OCI-LY3 (cell line): ENCODE results near the gene USP10.

Experiments used
- H2AFZ ChIP-seq: fragments of 200-600, 300-600 bp; shearing (Covaris generic); 2 replicates; pipeline ENCODE4 v1.6.0; 2014; ENCODE audit warnings: antibody characterized with exemption, low read depth, low read length
- H3K27ac ChIP-seq: fragments of 200-600, 300-600 bp; sonication (generic); 2 replicates; pipeline ENCODE4 v1.5.1; 2014; ENCODE audit warnings: mild to moderate bottlenecking, low read length, moderate library complexity, mixed read lengths
- H3K27me3 ChIP-seq: fragments of 200-600, 300-600 bp; sonication (generic); 2 replicates; pipeline ENCODE4 v1.6.1; 2014; ENCODE audit warnings: low read depth, low read length, mixed read lengths
- H3K36me3 ChIP-seq: fragments of 200-600, 300-600 bp; sonication (generic); replicated peaks from 2 replicates; pipeline ENCODE3; 2014; ENCODE audit warnings: low read depth, low read length, mixed read lengths
- H3K4me1 ChIP-seq: fragments of 300-600, 200-600 bp; sonication (generic); 2 replicates; pipeline ENCODE4 v1.6.1; 2014; ENCODE audit warnings: low read length, mixed read lengths
- H3K4me2 ChIP-seq: fragments of 200-600, 300-600 bp; sonication (generic); 2 replicates; pipeline ENCODE4 v1.6.1; 2014; ENCODE audit warnings: low read length, mixed read lengths
- H3K4me3 ChIP-seq: fragments of 300-600, 200-600 bp; sonication (generic); 2 replicates; pipeline ENCODE4 v1.5.1; 2014; ENCODE audit warnings: antibody characterized with exemption, mild to moderate bottlenecking, low read length, moderate library complexity
- H3K79me2 ChIP-seq: fragments of 300-600, 200-600 bp; shearing (Covaris generic); 2 replicates; pipeline ENCODE4 v1.6.1; 2014; ENCODE audit warnings: mild to moderate bottlenecking, low read length, mixed read lengths
- H3K9ac ChIP-seq: fragments of 300-600, 200-600 bp; shearing (Covaris generic); 2 replicates; pipeline ENCODE4 v1.6.0; 2014; ENCODE audit warnings: mild to moderate bottlenecking, low read length, moderate library complexity
- H3K9me3 ChIP-seq: fragments of 200-600, 300-600 bp; shearing (Covaris generic); 2 replicates; pipeline ENCODE4 v1.6.1; 2014; ENCODE audit warnings: low read length, mixed read lengths; ENCODE audit not compliant: insufficient read depth
- H4K20me1 ChIP-seq: fragments of 200-600, 300-600 bp; sonication (generic); 2 replicates; pipeline ENCODE4 v1.6.1; 2016; ENCODE audit warnings: low read length, mixed read lengths; ENCODE audit not compliant: insufficient read depth
- CTCF ChIP-seq: fragments of 200-600, 300-600 bp; sonication (generic); IDR thresholded peaks from 2 replicates; pipeline ENCODE4 v1.5.1; 2014; ENCODE audit warnings: antibody characterized with exemption, low read length, low read depth
- EZH2phosphoT487 ChIP-seq: fragments of 200-600 bp; shearing (Covaris generic); IDR thresholded peaks from 2 replicates; pipeline ENCODE4 v1.6.1; 2018; ENCODE audit warnings: antibody characterized with exemption, mixed run types, low read depth

Gene USP10

GRCh38 chr16:84786605-84787262 lies 86.9 kb downstream of the USP10 start:
- no peak overlapping the region for H3K27ac ChIP-seq
- no peaks in the 10 kb centered on the region for H3K9me3 ChIP-seq
- no peak overlapping the region for H3K4me3 ChIP-seq
- H3K4me1 ChIP-seq: no peaks in the 10 kb centered on the region
- no peaks in the 10 kb centered on the region for H3K79me2 ChIP-seq
- H3K4me2 ChIP-seq: no peak overlapping the region
- TF ChIP-seq EZH2phosphoT487 (no peak), CTCF (no peak)
- H2AFZ ChIP-seq: no peak overlapping the region
- H3K9ac ChIP-seq: no peak overlapping the region
- H3K36me3 ChIP-seq: no peaks in the 10 kb centered on the region
- H4K20me1 ChIP-seq: no peaks in the 10 kb centered on the region; the same call in 1 of the 2 replicates
- no peaks in the 10 kb centered on the region for H3K27me3 ChIP-seq

GRCh38 chr16:84787263-84787622 lies 87.4 kb downstream of the USP10 start:
- TF ChIP-seq CTCF (no peak), EZH2phosphoT487 (no peak)
- H3K36me3 ChIP-seq: no peaks in the 10 kb centered on the region
- no peak overlapping the region for H2AFZ ChIP-seq
- no peaks in the 10 kb centered on the region; the same call in 1 of the 2 replicates for H4K20me1 ChIP-seq
- no peaks in the 10 kb centered on the region for H3K4me1 ChIP-seq
- no peak overlapping the region for H3K27ac ChIP-seq
- H3K79me2 ChIP-seq: no peaks in the 10 kb centered on the region
- H3K4me3 ChIP-seq: no peak overlapping the region
- no peak overlapping the region for H3K4me2 ChIP-seq
- no peaks in the 10 kb centered on the region for H3K27me3 ChIP-seq
- H3K9me3 ChIP-seq: no peaks in the 10 kb centered on the region
- no peak overlapping the region for H3K9ac ChIP-seq

- H3K4me1 ChIP-seq: no peaks in the 10 kb centered on the region
- no peaks in the 10 kb centered on the region for H3K27me3 ChIP-seq
- H3K36me3 ChIP-seq: no peaks in the 10 kb centered on the region
- H3K4me3 ChIP-seq: no peak overlapping the region
- H3K9ac ChIP-seq: no peak overlapping the region
- no peak overlapping the region for H3K4me2 ChIP-seq
- no peak overlapping the region for H3K27ac ChIP-seq
- H3K9me3 ChIP-seq: no peaks in the 10 kb centered on the region
- no peak overlapping the region for H2AFZ ChIP-seq
- no peak for TF ChIP-seq EZH2phosphoT487
- TF ChIP-seq CTCF: no peak
- no peaks in the 10 kb centered on the region for H3K79me2 ChIP-seq
- no peaks in the 10 kb centered on the region; the same call in 1 of the 2 replicates for H4K20me1 ChIP-seq
Measured at GRCh38 chr16:84788920-84789391, 89.2 kb downstream of the USP10 start.

- Histone ChIP-seq H3K4me3 (no peak overlapping the region), H4K20me1 (no peaks in the 10 kb centered on the region; the same call in 1 of the 2 replicates), H3K9ac (no peak overlapping the region), H3K27ac (no peak overlapping the region), H3K27me3 (no peaks in the 10 kb centered on the region), H3K9me3 (no peaks in the 10 kb centered on the region), H3K4me2 (no peak overlapping the region), H3K4me1 (no peaks in the 10 kb centered on the region), H3K36me3 (no peaks in the 10 kb centered on the region), H3K79me2 (no peaks in the 10 kb centered on the region), H2AFZ (no peak overlapping the region)
- TF ChIP-seq CTCF: no peak
- TF ChIP-seq EZH2phosphoT487: no peak
Measured at GRCh38 chr16:84789431-84789830, 89.6 kb downstream of the USP10 start.
